Neural cell (in vitro differentiated cells): ENCODE results near the gene YIPF1.

Experiments
- POLR2AphosphoS5 ChIP-seq: IDR thresholded peaks from 2 replicates; pipeline ENCODE4 v1.6.1; 2012
- SMC3 ChIP-seq: fragments of 450-650 bp; conservative IDR thresholded peaks from 2 replicates; pipeline ENCODE4 v1.6.1; 2014; ENCODE audit warnings: antibody characterized with exemption, mild to moderate bottlenecking, moderate library complexity; ENCODE audit not compliant: poor library complexity
- TAF1 ChIP-seq: IDR thresholded peaks from 2 replicates; pipeline ENCODE4 v1.6.1; 2012; ENCODE audit warnings: low read depth
- TF ChIP-seq, protein P1 (sequence below): fragments of 450-650 bp; IDR thresholded peaks from 2 replicates; pipeline ENCODE4 v1.5.1; 2014; ENCODE audit warnings: antibody characterized with exemption, mild to moderate bottlenecking, moderate library complexity; ENCODE audit not compliant: poor library complexity, severe bottlenecking

DNA sequence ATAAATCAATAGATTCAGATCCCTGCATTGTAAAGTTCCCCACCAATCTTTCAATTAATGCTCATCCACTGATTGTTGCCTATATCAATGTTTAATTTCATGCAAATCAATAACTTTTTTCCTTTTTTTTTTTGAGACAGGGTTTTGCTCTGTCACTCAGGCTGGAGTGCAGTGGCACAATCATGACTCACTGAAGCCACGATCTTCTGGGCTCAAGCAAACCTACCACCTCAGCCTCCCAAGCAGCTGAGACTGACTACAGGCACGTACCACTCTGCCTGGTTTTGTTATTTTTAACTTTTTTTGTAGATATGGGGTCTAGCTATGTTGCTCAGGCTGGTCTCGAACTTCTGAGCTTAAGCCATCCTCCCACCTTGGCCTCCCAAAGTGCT lies 30.1 kb upstream of the YIPF1 start:
- TF ChIP-seq, protein P1, sequence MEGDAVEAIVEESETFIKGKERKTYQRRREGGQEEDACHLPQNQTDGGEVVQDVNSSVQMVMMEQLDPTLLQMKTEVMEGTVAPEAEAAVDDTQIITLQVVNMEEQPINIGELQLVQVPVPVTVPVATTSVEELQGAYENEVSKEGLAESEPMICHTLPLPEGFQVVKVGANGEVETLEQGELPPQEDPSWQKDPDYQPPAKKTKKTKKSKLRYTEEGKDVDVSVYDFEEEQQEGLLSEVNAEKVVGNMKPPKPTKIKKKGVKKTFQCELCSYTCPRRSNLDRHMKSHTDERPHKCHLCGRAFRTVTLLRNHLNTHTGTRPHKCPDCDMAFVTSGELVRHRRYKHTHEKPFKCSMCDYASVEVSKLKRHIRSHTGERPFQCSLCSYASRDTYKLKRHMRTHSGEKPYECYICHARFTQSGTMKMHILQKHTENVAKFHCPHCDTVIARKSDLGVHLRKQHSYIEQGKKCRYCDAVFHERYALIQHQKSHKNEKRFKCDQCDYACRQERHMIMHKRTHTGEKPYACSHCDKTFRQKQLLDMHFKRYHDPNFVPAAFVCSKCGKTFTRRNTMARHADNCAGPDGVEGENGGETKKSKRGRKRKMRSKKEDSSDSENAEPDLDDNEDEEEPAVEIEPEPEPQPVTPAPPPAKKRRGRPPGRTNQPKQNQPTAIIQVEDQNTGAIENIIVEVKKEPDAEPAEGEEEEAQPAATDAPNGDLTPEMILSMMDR, result no peak
- no peak for TF ChIP-seq POLR2AphosphoS5
- TF ChIP-seq SMC3, result no peak
- no peak for TF ChIP-seq TAF1
